Nephron progenitor cell (in vitro differentiated cells): ENCODE measurements around the gene PRELID1.
"Not testable (repeated sequence)": the region's sequence is repeated elsewhere in the genome, so short reads cannot be mapped to it uniquely, and the experiment has no call there.

Experiments used
- DNase-seq: peaks from one replicate; pipeline ENCODE4 v3.0.0; 2021
- H3K27ac Mint-ChIP-seq: 2 replicates; pipeline ENCODE4 v1.8.0; 2021; ENCODE audit warnings: mild to moderate bottlenecking, moderate library complexity, mixed read lengths
- H3K27me3 Mint-ChIP-seq: 2 replicates; pipeline ENCODE4 v1.8.0; 2021; ENCODE audit warnings: mild to moderate bottlenecking, low read depth, mixed read lengths; ENCODE audit not compliant: poor library complexity
- H3K36me3 Mint-ChIP-seq: 2 replicates; pipeline ENCODE4 v1.8.0; 2021; ENCODE audit warnings: low read depth, mixed read lengths
- H3K4me1 Mint-ChIP-seq: 2 replicates; pipeline ENCODE4 v1.8.0; 2021; ENCODE audit warnings: mixed read lengths
- H3K4me3 Mint-ChIP-seq: 2 replicates; pipeline ENCODE4 v1.8.0; 2021; ENCODE audit warnings: mild to moderate bottlenecking, moderate library complexity, mixed read lengths
- H3K9me3 Mint-ChIP-seq: 2 replicates; pipeline ENCODE4 v1.8.0; 2021; ENCODE audit warnings: mild to moderate bottlenecking, moderate library complexity, mixed read lengths
- TF ChIP-seq, protein P1 (sequence below): fragments of 200-600 bp; sonication (generic); IDR thresholded peaks from 2 replicates; pipeline ENCODE4 v1.5.0; 2021; ENCODE audit warnings: antibody characterized with exemption

PRELID1 gene

GRCh38 chr5:177301503-177302165 lies 2.0 kb upstream of the PRELID1 start:
- H3K9me3 Mint-ChIP-seq, result no peaks in the 10 kb centered on the region
- no peak overlapping the region for H3K27ac Mint-ChIP-seq
- TF ChIP-seq, protein P1, sequence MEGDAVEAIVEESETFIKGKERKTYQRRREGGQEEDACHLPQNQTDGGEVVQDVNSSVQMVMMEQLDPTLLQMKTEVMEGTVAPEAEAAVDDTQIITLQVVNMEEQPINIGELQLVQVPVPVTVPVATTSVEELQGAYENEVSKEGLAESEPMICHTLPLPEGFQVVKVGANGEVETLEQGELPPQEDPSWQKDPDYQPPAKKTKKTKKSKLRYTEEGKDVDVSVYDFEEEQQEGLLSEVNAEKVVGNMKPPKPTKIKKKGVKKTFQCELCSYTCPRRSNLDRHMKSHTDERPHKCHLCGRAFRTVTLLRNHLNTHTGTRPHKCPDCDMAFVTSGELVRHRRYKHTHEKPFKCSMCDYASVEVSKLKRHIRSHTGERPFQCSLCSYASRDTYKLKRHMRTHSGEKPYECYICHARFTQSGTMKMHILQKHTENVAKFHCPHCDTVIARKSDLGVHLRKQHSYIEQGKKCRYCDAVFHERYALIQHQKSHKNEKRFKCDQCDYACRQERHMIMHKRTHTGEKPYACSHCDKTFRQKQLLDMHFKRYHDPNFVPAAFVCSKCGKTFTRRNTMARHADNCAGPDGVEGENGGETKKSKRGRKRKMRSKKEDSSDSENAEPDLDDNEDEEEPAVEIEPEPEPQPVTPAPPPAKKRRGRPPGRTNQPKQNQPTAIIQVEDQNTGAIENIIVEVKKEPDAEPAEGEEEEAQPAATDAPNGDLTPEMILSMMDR, result no peak
- H3K4me1 Mint-ChIP-seq, result peaks cover 74% of the 10 kb centered on the region
- peaks cover 28% of the 10 kb centered on the region for H3K36me3 Mint-ChIP-seq
- no peaks in the 10 kb centered on the region for H3K27me3 Mint-ChIP-seq
- DNase-seq, result no peak
- peak overlapping the region; percentile 96 for H3K4me3 Mint-ChIP-seq

GRCh38 chr5:177302354-177303110 lies 1.1 kb upstream of the PRELID1 start:
- Mint-ChIP-seq H3K4me1 (peaks cover 68% of the 10 kb centered on the region), H3K27ac (no peak overlapping the region), H3K4me3 (peak overlapping the region; percentile 96), H3K36me3 (peaks cover 24% of the 10 kb centered on the region), H3K27me3 (no peaks in the 10 kb centered on the region), H3K9me3 (no peaks in the 10 kb centered on the region)
- TF ChIP-seq, protein P1, result no peak
- DNase-seq, result no peak

DNA sequence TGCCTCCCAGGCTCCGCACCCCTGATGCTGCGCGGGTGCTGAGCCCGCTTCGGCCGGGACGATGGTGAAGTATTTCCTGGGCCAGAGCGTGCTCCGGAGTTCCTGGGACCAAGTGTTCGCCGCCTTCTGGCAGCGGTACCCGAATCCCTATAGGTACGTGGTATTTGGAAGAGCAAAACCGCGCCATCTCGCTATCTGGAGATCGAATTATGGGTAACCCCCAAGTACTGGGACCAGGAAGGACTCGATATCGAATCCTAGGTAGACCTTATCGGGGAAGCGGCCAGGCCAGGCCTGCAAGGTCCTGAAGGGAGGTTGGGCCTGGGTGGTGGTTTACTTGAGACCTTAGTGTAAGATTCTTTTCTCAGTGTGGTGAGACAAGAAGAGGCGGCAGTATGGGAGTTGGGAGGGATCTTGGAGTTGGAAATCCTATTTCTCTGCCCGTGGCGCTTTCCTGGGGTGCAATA lies 359 bp downstream of the PRELID1 start:
- peaks cover 58% of the 10 kb centered on the region for H3K4me1 Mint-ChIP-seq
- no peaks in the 10 kb centered on the region for H3K9me3 Mint-ChIP-seq
- H3K27ac Mint-ChIP-seq, result peak overlapping the region; percentile 93
- peak overlapping the region; percentile 96 for H3K4me3 Mint-ChIP-seq
- H3K36me3 Mint-ChIP-seq, result peaks cover 29% of the 10 kb centered on the region
- TF ChIP-seq, protein P1, result no peak
- no peaks in the 10 kb centered on the region for H3K27me3 Mint-ChIP-seq
- DNase-seq, result no peak

GRCh38 chr5:177304392-177305119 lies 957 bp downstream of the PRELID1 start:
- DNase-seq, result peak; percentile 47
- Mint-ChIP-seq H3K4me3 (peak overlapping the region; percentile 96), H3K4me1 (peaks cover 55% of the 10 kb centered on the region), H3K27ac (peak overlapping the region; percentile 93), H3K36me3 (peaks cover 32% of the 10 kb centered on the region), H3K9me3 (no peaks in the 10 kb centered on the region), H3K27me3 (no peaks in the 10 kb centered on the region)
- TF ChIP-seq, protein P1, result no peak

GRCh38 chr5:177306103-177306640 lies 2.6 kb downstream of the PRELID1 start:
- peak overlapping the region; percentile 82 for H3K27ac Mint-ChIP-seq
- not testable (repeated sequence) for H3K4me3 Mint-ChIP-seq, H3K27me3 Mint-ChIP-seq, DNase-seq, H3K9me3 Mint-ChIP-seq
- peaks cover 32% of the 10 kb centered on the region for H3K36me3 Mint-ChIP-seq
- peaks cover 52% of the 10 kb centered on the region for H3K4me1 Mint-ChIP-seq
